ENCODE data around the gene PAWR. TPM values are rescaled to one million over a fixed set of nuclear protein-coding genes. Genes with fewer than 3 reads are reported as not detected.

PAWR gene
- total RNA-seq, 4 donors from 2014 or later: 44.3 to 67.3 (median 48.5) TPM

DNA sequence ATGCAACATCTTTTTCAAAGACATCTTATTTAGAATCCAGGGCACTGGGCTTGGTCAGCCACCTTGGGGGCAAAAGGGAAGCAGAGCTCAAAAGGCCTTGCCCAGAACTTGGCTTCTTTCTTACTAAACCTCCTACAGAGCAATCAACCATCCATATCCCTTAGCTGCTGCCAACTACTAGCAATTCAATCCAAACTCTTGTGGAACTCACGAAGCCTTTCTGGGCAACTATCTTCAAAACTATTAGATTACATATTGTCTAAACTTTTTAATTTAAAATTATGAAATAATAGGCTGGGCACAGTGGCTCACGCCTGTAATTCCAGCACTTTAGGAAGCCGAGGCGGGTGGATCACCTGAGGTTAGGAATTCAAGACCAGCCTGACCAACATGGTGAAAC lies 95.5 kb downstream of the PAWR start:
- Histone ChIP-seq H3K36me3 (peaks cover 0 to 14% (median 0%) of the 10 kb centered on the region in 3 donors), H3K4me3 (no peak overlapping the region), H3K27ac (no peak overlapping the region), H3K4me1 (no peaks in the 10 kb centered on the region), H3K9me3 (no peaks in the 10 kb centered on the region), H3K27me3 (no peaks in the 10 kb centered on the region)
- intact Hi-C loops (cut with DNase I): no loop called here
- 92 to 93% methylated on average over 4 of the region's 4 CpGs for WGBS, 2 donors
- TF ChIP-seq, protein P1, sequence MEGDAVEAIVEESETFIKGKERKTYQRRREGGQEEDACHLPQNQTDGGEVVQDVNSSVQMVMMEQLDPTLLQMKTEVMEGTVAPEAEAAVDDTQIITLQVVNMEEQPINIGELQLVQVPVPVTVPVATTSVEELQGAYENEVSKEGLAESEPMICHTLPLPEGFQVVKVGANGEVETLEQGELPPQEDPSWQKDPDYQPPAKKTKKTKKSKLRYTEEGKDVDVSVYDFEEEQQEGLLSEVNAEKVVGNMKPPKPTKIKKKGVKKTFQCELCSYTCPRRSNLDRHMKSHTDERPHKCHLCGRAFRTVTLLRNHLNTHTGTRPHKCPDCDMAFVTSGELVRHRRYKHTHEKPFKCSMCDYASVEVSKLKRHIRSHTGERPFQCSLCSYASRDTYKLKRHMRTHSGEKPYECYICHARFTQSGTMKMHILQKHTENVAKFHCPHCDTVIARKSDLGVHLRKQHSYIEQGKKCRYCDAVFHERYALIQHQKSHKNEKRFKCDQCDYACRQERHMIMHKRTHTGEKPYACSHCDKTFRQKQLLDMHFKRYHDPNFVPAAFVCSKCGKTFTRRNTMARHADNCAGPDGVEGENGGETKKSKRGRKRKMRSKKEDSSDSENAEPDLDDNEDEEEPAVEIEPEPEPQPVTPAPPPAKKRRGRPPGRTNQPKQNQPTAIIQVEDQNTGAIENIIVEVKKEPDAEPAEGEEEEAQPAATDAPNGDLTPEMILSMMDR (IDR thresholded peaks at IDR 0.05): no peak
- TF ChIP-seq POLR2A (IDR thresholded peaks at IDR 0.05): no peak
- DNase-seq: no peak

- no peak for DNase-seq
- H3K4me3 ChIP-seq: no peak overlapping the region
- 57 to 80% methylated on average over 3 of the region's 3 CpGs for WGBS, 2 donors
- TF ChIP-seq, protein P1 (IDR thresholded peaks at IDR 0.05): no peak
- no peak for TF ChIP-seq POLR2A (IDR thresholded peaks at IDR 0.05)
- H3K27ac ChIP-seq: no peak overlapping the region
- H3K9me3 ChIP-seq: no peaks in the 10 kb centered on the region
- intact Hi-C loops (cut with DNase I): no loop called here
- H3K36me3 ChIP-seq: peaks cover 0 to 16% (median 0%) of the 10 kb centered on the region in 3 donors
- no peaks in the 10 kb centered on the region for H3K27me3 ChIP-seq
- H3K4me1 ChIP-seq: no peaks in the 10 kb centered on the region
These were observed 97.9 kb downstream of the PAWR start for GRCh38 chr12:79592865-79593264.

DNA sequence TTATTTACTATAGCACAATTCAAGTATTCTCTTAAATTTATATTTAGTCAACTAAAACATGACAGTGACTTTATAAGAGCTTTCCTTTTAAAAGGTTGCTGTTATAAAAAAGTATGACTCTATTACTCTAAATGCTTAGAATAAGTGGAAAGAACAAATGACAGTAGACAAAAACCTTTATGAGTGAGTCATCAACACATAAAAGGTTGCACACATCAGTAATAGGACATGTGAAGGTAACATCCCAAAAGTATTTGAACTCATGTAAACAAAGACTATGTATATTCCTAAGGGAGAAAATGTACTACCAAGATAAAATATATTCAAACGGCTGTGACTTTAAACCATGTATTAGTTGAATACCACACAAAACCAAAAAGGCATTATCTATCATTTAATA lies 98.8 kb downstream of the PAWR start:
- intact Hi-C loops (cut with DNase I): no loop called here
- 59 to 79% methylated on average over 1 of the region's 1 CpG for WGBS, 2 donors
- H3K4me3 ChIP-seq: no peak overlapping the region
- TF ChIP-seq POLR2A (IDR thresholded peaks at IDR 0.05): no peak
- TF ChIP-seq, protein P1 (IDR thresholded peaks at IDR 0.05): no peak
- H3K4me1 ChIP-seq: no peaks in the 10 kb centered on the region
- peaks cover 0 to 16% (median 0%) of the 10 kb centered on the region in 3 donors for H3K36me3 ChIP-seq
- H3K27me3 ChIP-seq: no peaks in the 10 kb centered on the region
- DNase-seq: no peak
- H3K9me3 ChIP-seq: no peaks in the 10 kb centered on the region
- H3K27ac ChIP-seq: no peak overlapping the region

GRCh38 chr12:79590751-79591150 lies 100.0 kb downstream of the PAWR start:
- no peak overlapping the region for H3K27ac ChIP-seq
- 85 to 88% methylated on average over 2 of the region's 2 CpGs for WGBS, 2 donors
- no peak overlapping the region for H3K4me3 ChIP-seq
- H3K4me1 ChIP-seq: no peaks in the 10 kb centered on the region
- H3K27me3 ChIP-seq: no peaks in the 10 kb centered on the region
- no peak for DNase-seq
- intact Hi-C loops (cut with DNase I): no loop called here
- H3K9me3 ChIP-seq: no peaks in the 10 kb centered on the region
- TF ChIP-seq, protein P1 (IDR thresholded peaks at IDR 0.05): no peak
- no peak for TF ChIP-seq POLR2A (IDR thresholded peaks at IDR 0.05)
- H3K36me3 ChIP-seq: peaks cover 0 to 16% (median 0%) of the 10 kb centered on the region in 3 donors

GRCh38 chr12:79587368-79587767 lies 103.4 kb downstream of the PAWR start:
- TF ChIP-seq, protein P1 (IDR thresholded peaks at IDR 0.05): no peak
- TF ChIP-seq POLR2A (IDR thresholded peaks at IDR 0.05): no peak
- no peaks in the 10 kb centered on the region for H3K9me3 ChIP-seq
- peaks cover 0 to 12% (median 0%) of the 10 kb centered on the region in 3 donors for H3K36me3 ChIP-seq
- DNase-seq: no peak
- 79 to 82% methylated on average over 1 of the region's 1 CpG for WGBS, 2 donors
- H3K4me3 ChIP-seq: no peak overlapping the region
- no peaks in the 10 kb centered on the region for H3K27me3 ChIP-seq
- intact Hi-C loops (cut with DNase I): no loop called here
- no peaks in the 10 kb centered on the region for H3K4me1 ChIP-seq
- H3K27ac ChIP-seq: no peak overlapping the region
